Measurements from ENCODE around the gene GBA2. TPM values are rescaled to one million over a fixed set of nuclear protein-coding genes. Genes with fewer than 3 reads are reported as not detected.

The GBA2 gene
- total and polyA plus RNA-seq, 2 donors (not counting 3 experiments of a cell fraction or from before 2014, with no cell fraction given), result 110 to 158 TPM

DNA sequence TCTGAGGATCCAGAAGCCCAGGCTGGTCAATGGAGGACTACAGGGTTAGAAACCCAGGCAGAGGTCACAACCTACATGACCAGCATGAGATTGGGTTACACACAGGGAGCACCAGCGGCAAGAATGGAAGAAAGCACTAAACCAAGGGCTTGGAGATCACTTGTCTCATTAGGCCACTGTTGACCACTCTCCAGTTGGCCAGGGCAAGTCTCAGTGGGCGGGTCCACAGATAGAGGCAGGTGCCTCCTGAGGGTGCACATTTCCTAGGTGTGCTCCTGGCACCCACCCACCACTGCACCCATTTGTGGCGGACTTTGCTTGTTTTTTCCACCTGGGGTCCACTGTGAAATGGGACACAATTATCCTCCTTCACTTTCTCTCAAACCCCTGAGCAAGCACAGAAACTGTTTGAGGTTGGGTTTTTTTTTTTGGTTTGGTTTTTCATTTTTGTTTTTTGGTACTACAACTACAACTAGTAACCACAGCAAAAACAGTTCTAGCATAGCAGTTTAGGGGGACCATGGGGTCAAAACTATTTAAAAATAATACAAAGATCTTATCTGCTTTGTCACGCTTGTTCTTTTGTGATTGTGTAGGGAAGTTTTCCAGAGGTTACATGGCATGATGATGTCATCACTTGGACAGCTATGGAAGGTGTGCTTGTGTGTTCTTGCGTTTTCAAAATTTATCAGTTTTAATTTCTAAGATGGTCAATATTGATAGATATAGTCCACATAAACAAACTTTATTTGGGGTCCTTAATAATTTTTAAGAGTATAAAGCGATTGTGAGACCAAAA lies 48.5 kb upstream of the GBA2 start:
- CTCF ChIA-PET, result interaction anchor here (1.1 to 1.4 kb wide), 2 partner anchors 14 to 29 kb away, joined by 5 to 7 read pairs; no protein-coding TSS in a partner anchor
- Histone ChIP-seq H3K4me1 (ENCODE audit: control insufficient read depth, extremely low read depth, insufficient read depth, low read length) (peaks cover 40% of the 10 kb centered on the region), H3K9me3 (replicated peaks; ENCODE audit: control insufficient read depth, insufficient read depth, low read length) (no peaks in the 10 kb centered on the region), H3K9me1 (replicated peaks; ENCODE audit: control insufficient read depth, extremely low read depth, insufficient read depth, low read length) (no peaks in the 10 kb centered on the region), H3K36me3 (ENCODE audit: control insufficient read depth in 2 of 2, extremely low read depth in 1 of 2, insufficient read depth in 2 of 2, low read length in 2 of 2) (no peaks in the 10 kb centered on the region), H3K27me3 (ENCODE audit: control insufficient read depth in 2 of 2, insufficient read depth in 2 of 2, low read length in 2 of 2) (no peaks in the 10 kb centered on the region), H3K27ac (ENCODE audit: insufficient read depth, low read depth, low read length) (peak overlapping the region; percentile 21), H3K79me2 (ENCODE audit: control insufficient read depth, insufficient read depth, low read length) (peaks cover 6% of the 10 kb centered on the region), H3K4me2 (ENCODE audit: insufficient read depth, low read length) (no peak overlapping the region), H4K20me1 (replicated peaks; ENCODE audit: control insufficient read depth, extremely low read depth, insufficient read depth, low read length) (no peaks in the 10 kb centered on the region), H3K9ac (replicated peaks; ENCODE audit: extremely low read depth, insufficient read depth, low read length) (peak overlapping the region; percentile 6), H2AFZ (ENCODE audit: low read depth, low read length) (no peak overlapping the region), H3K4me3 (replicated peaks in 1 of 3; ENCODE audit: insufficient read depth in 1 of 3, low read depth in 1 of 3, low read length in 3 of 3) (no peak overlapping the region)
- no peak for TF ChIP-seq POLR2A (IDR thresholded peaks at IDR 0.05; ENCODE audit: low read depth, low read length)
- TF ChIP-seq FOS (IDR thresholded peaks at IDR 0.05; ENCODE audit: borderline replicate concordance, insufficient read depth, low read length), result no peak
- TF ChIP-seq POLR2AphosphoS5 (IDR thresholded peaks at IDR 0.05; ENCODE audit: insufficient read depth, low read depth, low read length), result no peak
- TF ChIP-seq, protein P1, sequence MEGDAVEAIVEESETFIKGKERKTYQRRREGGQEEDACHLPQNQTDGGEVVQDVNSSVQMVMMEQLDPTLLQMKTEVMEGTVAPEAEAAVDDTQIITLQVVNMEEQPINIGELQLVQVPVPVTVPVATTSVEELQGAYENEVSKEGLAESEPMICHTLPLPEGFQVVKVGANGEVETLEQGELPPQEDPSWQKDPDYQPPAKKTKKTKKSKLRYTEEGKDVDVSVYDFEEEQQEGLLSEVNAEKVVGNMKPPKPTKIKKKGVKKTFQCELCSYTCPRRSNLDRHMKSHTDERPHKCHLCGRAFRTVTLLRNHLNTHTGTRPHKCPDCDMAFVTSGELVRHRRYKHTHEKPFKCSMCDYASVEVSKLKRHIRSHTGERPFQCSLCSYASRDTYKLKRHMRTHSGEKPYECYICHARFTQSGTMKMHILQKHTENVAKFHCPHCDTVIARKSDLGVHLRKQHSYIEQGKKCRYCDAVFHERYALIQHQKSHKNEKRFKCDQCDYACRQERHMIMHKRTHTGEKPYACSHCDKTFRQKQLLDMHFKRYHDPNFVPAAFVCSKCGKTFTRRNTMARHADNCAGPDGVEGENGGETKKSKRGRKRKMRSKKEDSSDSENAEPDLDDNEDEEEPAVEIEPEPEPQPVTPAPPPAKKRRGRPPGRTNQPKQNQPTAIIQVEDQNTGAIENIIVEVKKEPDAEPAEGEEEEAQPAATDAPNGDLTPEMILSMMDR (IDR thresholded peaks at IDR 0.05; ENCODE audit: extremely low read depth in 1 of 2, insufficient read depth in 1 of 2, low read depth in 1 of 2, low read length in 2 of 2), result no peak
- peak; percentile 51 for TF ChIP-seq GATA2 (IDR thresholded peaks at IDR 0.05; ENCODE audit: insufficient read depth, insufficient read length, low read depth, low read length)
- TF ChIP-seq JUN (IDR thresholded peaks at IDR 0.05; ENCODE audit: borderline replicate concordance, insufficient read depth, insufficient read length, low read depth), result peak; percentile 47
- FAIRE-seq (peak; percentile 12), DNase-seq (ENCODE audit: low read depth, low spot score) (no peak)
- intact Hi-C loops (cut with micrococcal nuclease) (loop anchor here (2.0 kb wide), 1 partner anchor 15 kb away; the partner anchor contains the start of gene SPAG8), dilution Hi-C loops (cut with MboI; ENCODE audit: extremely low pct_ligation_motif_present, low sequenced_read_pairs) (no loop called here)
- POLR2A ChIA-PET, result no interaction called here
- no TSS peak for BruUV-seq (replicated peaks)
